Activated T-cell treated with anti-CD3 and anti-CD28 coated beads, Interleukin-2, amount 50 U/mL, for 48 hours (primary cell): ENCODE measurements around the gene SPTA1.

Experiments
- DNase-seq, 2 experiments: peaks; one replicate each; pipeline ENCODE4 v3.0.0-alpha.2; 2020

Gene SPTA1

GRCh38 chr1:158681606-158682005 is 4.9 kb downstream of the SPTA1 start:
- no peak for DNase-seq

DNA sequence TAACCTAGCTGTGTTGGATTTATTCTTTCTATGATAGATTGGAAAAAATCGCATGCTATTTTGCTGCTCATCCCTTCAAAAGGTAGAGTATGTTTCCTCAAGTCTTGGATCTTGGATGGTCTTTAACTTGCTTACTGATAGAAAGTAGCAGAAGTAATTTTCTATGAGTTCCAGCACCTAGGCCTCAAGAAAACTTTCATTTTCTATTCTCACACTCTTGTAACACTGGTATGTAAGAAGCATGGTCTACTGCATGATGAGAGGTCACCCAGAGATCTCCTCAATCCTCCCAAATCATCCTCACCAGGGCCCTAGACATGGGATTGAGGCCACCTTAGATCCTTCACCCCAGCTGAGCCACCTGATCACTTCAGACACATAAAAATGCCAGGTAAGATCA is 7.2 kb downstream of the SPTA1 start:
- DNase-seq: no peak

GRCh38 chr1:158675563-158676323 is 10.8 kb downstream of the SPTA1 start:
- no peak for DNase-seq

DNA sequence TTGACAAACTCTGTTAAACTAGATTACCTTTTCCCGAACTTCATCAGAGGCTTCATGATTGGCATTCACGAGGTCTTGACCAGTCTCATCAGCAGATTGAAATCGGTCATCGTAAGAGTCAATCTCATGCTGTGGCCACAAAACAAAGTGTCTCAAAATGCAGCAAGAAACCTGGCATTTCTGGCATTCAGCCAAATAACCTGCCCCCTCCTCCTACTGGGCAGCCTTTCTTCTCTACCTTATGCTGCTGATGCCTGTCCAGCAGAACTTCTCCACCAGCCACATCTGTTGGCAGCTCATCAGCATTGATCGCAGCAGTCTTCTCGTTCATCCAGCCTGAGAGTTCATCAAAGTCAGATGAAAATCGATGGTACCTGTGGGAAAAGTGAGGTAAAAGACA is 12.2 kb downstream of the SPTA1 start:
- no peak for DNase-seq

DNA sequence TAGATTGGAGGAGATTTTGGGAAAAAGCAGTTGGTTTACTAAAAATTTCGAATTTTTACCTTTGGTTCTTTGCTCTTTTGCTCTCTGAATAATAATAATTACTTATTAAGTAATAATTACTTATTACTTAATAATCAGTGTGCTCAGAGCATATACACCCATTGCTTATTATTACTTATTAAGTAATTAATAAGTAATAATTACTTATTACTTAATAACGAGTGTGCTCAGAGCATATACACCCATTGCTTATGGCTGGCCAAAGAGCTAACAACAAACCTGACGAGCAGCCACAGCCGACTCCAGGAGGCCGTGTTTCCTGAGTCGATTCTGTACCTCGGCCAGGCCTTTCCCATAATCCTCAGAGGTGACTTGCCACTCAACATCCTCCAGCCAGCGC is 20.5 kb downstream of the SPTA1 start:
- DNase-seq: no peak

- DNase-seq: no peak
Measured at GRCh38 chr1:158654571-158654970, 31.9 kb downstream of the SPTA1 start.

- no peak for DNase-seq
Measured at GRCh38 chr1:158654086-158654485, 32.4 kb downstream of the SPTA1 start.

- no peak for DNase-seq
Measured at GRCh38 chr1:158652721-158653334, 33.7 kb downstream of the SPTA1 start.

DNA sequence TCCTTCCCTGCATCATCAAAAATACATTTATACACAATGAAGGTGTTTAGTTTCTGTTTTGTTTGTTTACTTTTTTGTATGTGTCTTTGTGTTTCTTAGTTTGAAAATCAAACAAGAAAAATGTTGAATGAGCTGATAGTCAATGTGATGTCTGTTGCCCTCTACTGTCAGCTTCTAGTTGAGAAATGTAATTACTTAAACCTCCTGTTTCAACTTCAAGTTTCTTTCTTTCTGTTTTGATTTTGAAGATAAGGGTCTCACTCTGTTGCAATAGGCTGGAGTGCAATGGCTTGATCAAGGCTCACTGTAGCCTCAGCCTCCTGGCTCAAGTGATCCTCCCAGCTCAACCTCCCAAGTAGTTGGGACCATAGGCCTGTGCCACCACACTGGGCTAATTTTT is 37.5 kb downstream of the SPTA1 start:
- DNase-seq: no peak

- DNase-seq: no peak
Measured at GRCh38 chr1:158646465-158646864, 40.0 kb downstream of the SPTA1 start.

DNA sequence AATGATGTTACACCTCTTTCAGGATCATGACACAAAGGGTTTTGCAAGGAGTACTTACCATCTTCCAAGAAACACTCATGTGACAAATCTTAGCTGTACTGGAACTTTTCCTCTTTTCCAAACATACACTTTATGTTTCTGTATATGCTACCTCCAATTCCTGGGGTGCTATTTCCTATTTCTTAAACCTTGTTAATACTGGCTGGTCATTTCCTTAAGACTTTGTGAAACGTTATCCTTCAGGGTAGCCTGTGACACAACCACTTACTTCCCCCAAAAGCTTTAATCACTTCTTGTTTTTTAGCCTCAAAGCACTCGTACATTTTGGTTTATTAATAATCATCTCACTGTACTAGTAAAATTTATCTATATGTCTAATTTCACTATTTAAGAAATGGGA is 42.1 kb downstream of the SPTA1 start:
- no peak for DNase-seq

- no peak for DNase-seq
Measured at GRCh38 chr1:158638904-158639303, 47.6 kb downstream of the SPTA1 start.

GRCh38 chr1:158638146-158638545 is 48.4 kb downstream of the SPTA1 start:
- no peak for DNase-seq

- no peak for DNase-seq
Measured at GRCh38 chr1:158613764-158614163, 72.8 kb downstream of the SPTA1 start.

DNA sequence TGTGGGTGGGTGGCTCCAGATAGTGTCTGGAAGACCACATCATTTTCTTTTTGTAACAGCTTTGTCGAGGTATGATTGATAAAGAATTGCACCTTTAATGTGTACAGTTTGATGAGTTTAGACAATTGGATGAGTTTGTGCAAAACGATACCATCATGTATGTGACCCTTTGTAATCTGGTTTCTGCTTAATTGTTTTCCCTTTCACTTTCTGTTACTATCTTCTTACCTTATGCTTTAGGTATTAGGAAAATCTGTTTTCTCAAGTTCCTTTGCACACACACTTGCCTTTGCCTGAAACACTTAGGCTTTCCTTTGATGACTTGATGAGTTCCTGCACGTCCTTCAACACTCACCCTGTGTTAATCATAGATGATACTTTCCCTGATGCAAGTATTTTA is 74.6 kb downstream of the SPTA1 start:
- DNase-seq: no peak

DNA sequence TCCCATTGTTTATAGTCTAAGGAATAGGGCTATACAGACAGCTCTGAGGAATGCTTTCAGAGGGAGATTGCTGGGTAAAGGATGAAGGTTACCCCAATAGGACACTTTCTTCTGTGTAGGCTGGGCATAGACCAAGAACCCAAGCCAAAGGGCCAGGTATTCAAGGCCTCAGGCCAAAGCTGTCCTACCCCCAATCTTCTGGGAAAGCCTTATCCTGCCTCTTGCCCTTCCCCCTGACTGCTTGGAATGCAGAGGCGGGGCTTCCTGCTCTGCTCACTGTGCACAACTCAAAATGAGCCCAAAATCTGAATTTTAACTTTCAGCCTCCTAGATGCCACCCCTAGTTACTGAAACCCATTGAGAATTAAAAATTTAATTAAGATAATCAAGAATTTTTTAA is 79.2 kb downstream of the SPTA1 start:
- no peak for DNase-seq

- no peak for DNase-seq
Measured at GRCh38 chr1:158604968-158605367, 81.5 kb downstream of the SPTA1 start, which contains the start of gene OR10Z1. TSS of gene OR10Z1 (plus strand) at chr1:158605268. CDS start at chr1:158606439, 1,171 bp downstream.

GRCh38 chr1:158600735-158601134 is 85.8 kb downstream of the SPTA1 start:
- DNase-seq: no peak

DNA sequence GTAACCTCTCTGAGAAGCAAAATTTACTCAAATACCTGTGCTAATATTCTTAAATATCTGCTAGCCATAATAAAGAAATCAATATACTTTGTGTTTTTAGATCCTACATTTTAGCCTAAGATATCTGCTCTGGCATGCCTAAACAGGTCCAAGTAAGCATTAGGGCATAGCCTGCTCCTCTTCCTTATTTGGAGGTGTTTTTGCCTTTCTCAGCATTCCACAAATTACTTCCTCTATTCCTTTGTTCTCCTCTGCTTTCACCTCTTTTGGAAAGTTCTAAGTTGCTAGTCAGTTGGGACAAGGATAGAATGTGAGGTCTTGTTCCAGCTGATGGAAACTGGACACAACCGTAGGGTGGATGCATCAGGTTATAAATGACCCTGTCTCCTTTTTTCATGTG is 99.6 kb downstream of the SPTA1 start:
- no peak for DNase-seq

GRCh38 chr1:158583962-158584361 is 102.6 kb downstream of the SPTA1 start:
- no peak for DNase-seq

- no peak for DNase-seq
Measured at GRCh38 chr1:158579733-158580132, 106.8 kb downstream of the SPTA1 start, which contains the start of gene OR10X1. TSS of gene OR10X1 (minus strand) at chr1:158579899. CDS start at chr1:158579899, 0 bp downstream.

GRCh38 chr1:158577561-158577960 is 109.0 kb downstream of the SPTA1 start:
- DNase-seq: no peak

DNA sequence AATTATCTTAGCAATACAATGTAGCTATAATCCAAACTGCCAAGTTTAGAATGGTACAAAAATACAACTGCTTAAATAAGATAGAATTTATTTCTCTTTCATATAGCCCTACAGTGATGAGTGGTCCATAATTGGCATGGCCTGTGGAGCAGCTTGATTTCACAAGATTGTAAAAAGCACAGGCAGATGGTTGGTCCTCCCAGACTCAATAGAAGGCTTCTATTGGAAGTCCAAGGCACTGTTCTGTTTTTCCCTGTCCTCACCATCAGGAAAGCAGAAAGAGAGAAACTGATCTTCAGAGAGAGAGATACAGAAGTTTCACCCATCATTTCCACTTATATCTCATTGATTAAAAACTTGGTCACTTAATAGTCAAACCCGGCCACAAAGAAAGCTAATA is 114.3 kb downstream of the SPTA1 start:
- DNase-seq: no peak

DNA sequence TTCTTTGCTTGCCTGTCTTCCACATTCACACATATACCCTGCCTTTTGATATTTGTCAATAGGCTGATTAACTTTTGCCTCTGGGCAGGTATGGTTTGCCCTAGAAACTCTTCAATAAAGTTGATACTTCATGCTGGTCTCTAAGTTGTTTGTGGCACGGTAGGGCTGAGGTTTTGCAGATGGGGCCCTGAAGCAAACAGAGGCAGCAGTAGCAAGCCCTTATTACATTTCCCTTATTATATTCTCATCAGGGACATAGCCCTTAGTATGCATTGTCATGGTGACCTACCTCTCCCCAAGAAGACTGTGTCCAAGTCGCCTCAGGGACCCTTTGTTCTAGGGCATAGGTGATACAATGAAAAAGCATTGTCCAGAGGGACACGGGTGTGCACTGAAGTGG is 116.0 kb downstream of the SPTA1 start, which contains the start of gene OR6P1:
Gene OR6P1 (minus strand): TSS at position 101 of the 400 bp plus-strand sequence. CDS start 6,976 bp downstream, outside the sequence.
- DNase-seq: no peak
